Right atrium auricular region (tissue), 2 donors: Measurements from ENCODE around the gene ZNF221. TPM values are rescaled to one million over a fixed set of nuclear protein-coding genes. Genes with fewer than 3 reads are reported as not detected.
A peak's percentile ranks its signal among the peaks of the same experiment; 100 is the strongest.

Experiments
- DNase-seq: peaks from one replicate; pipeline ENCODE4 v3.0.0-alpha.2; 2019; ENCODE audit warnings: low spot score
- H3K27ac ChIP-seq, 2 donors: fragments of 200-600 bp; sonication (generic); 1 replicate in 1 of 2; 2 replicates in 1 of 2; pipeline ENCODE4 v1.5.1; 2016 to 2019
- H3K27me3 ChIP-seq, 2 donors: fragments of 200-600 bp; sonication (generic); one replicate each; pipeline versions ENCODE4 v1.5.1 to v1.6.0; 2017 to 2019
- H3K36me3 ChIP-seq: fragments of 200-600 bp; sonication (generic); one replicate; pipeline ENCODE4 v1.5.1; 2016
- H3K4me1 ChIP-seq, 2 donors: fragments of 200-600 bp; sonication (generic); one replicate each; pipeline versions ENCODE4 v1.5.1 to v1.6.0; 2017 to 2019
- H3K4me3 ChIP-seq, 2 donors: fragments of 200-600 bp; sonication (generic); 1 replicate in 1 of 2; 2 replicates in 1 of 2; pipeline ENCODE4 v1.5.1; 2017 to 2019; ENCODE audit warnings: mild to moderate bottlenecking in 1 of 2, moderate library complexity in 1 of 2
- H3K9me3 ChIP-seq, 2 donors: fragments of 200-600 bp; sonication (generic); one replicate each; pipeline ENCODE4 v1.5.1; 2019
- CTCF ChIP-seq, 2 donors: fragments of 200-600 bp; sonication (generic); IDR thresholded peaks; one replicate each; pipeline ENCODE4 v1.5.1; 2019; ENCODE audit warnings: antibody characterized with exemption in 2 of 2
- total RNA-seq, 2 donors: library from RNA; depleted of rRNA; stranded (reverse); fragments of >200 nt; gene quantifications; one replicate each; pipeline ENCODE4 v1.1.0, GENCODE V29; 2016

ZNF221 gene
- 1 to 10 TPM; 3.0 to 4.1 TPM for total RNA-seq

DNA sequence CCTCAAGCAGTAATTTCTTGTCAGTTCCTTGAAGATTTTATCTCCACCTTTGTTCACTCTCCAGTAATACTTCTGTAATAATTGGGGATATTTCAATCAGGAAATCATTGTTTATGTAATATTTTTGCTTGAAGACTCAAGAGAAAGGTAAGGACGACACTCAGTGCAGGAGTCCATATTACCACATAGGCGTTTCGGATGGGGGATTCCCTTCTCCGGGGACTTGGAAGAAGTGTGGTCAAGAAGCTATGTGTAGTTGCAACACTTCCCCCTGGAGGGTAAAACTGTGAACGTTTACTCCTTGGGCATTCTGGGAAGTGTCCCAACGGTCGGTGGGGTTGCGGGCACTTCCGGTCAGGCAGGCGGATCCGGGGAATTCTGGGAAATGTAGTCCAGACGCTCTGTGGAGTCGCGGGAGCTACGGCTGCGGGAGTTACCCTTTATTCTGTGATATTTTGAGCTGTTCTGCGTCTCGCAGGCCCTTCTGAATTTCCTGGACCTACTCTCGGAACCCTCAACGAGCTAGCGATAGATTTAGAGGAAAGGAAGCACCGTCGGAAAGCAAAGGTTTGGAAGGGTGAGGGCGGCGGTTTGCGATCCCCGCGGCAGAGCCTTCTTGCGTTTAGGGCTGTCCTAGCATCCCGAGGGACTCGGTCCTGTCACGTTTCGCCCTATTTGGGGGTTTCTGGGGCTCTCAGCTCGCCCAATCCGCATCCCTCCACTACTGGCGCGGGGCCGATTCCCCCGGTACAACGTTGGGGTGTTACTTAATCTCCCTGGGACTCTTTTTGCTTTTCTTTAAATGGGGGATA, at the start of gene ZNF221:
Gene ZNF221 (plus strand): TSS at position 395 of the 812 bp plus-strand sequence. CDS start 11,499 bp downstream, outside the sequence.
- H3K4me1 ChIP-seq, result no peaks in the 10 kb centered on the region
- DNase-seq, result peak; percentile 90
- H3K27ac ChIP-seq, result peak within 1 kb of the TSS; percentile 69 to 83
- peaks cover 0 to 21% of the 10 kb centered on the region in 2 donors for H3K9me3 ChIP-seq
- peak in 1 of 2 donors; percentile 58 for TF ChIP-seq CTCF (IDR thresholded peaks at IDR 0.05)
- no peaks in the 10 kb centered on the region for H3K36me3 ChIP-seq
- peak within 1 kb of the TSS; percentile 54 to 79 for H3K4me3 ChIP-seq
- no peaks in the 10 kb centered on the region for H3K27me3 ChIP-seq

DNA sequence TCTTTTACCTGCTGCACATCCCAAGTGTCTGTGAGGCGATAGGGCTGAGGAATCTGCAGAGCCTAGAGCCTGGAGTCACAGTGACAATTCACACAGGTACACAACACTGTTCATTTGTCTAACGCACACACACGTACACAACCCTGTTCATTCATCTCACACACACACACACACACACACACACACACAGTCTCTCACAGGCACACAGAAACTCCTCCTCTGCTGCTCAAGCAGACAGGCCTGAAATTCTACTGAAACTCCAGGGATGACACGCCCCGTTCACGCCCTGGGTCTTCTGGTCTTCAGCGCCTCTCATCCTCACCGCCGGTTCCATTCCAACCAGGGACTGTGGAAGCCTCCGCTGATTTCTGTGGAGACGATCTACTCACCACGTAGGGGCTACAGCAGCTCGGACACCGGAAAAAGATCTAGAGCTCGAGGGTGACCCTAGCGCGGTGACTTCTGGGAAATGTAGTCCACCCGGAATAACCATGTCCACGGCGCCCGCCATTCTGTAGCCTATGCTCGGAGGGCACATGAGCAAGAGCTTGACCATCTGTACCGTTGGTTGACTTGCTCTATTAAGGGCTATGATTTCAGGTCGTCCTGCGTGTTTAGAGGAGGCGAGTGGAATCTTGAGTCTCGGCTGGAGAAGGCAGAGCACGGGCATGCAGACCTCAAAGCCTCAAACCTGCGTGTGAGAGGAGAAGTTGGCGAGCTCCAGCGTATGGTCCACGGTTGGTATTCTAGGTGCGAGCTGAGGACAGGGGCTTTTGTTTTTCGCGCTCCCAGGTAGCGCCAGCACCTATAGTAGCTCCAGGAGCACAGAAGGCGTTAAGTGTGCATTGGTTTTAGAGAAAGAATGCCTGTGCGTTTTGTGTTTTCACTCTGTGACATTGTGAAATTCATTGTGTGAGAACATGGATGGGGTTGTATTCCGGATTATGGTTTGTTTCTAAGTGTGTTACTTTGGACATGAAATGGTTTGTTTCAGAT, 49.3 kb upstream of the ZNF221 start:
- peaks cover 0 to 13% of the 10 kb centered on the region in 2 donors for H3K4me1 ChIP-seq
- H3K9me3 ChIP-seq, result peaks cover 0 to 19% of the 10 kb centered on the region in 2 donors
- DNase-seq, result peak; percentile 69
- H3K27ac ChIP-seq, result peak overlapping the region; percentile 68
- no peaks in the 10 kb centered on the region for H3K27me3 ChIP-seq
- H3K4me3 ChIP-seq, result peak overlapping the region; percentile 61
- TF ChIP-seq CTCF (IDR thresholded peaks at IDR 0.05), result no peak
- H3K36me3 ChIP-seq, result no peaks in the 10 kb centered on the region

GRCh38 chr19:43902399-43902798, 48.6 kb upstream of the ZNF221 start:
- Histone ChIP-seq H3K9me3 (peaks cover 0 to 26% of the 10 kb centered on the region in 2 donors), H3K27ac (no peak overlapping the region), H3K36me3 (no peaks in the 10 kb centered on the region), H3K27me3 (no peaks in the 10 kb centered on the region), H3K4me3 (peak overlapping the region; percentile 61), H3K4me1 (peaks cover 0 to 13% of the 10 kb centered on the region in 2 donors)
- no peak for DNase-seq
- TF ChIP-seq CTCF (IDR thresholded peaks at IDR 0.05), result no peak

- Histone ChIP-seq H3K4me1 (peaks cover 0 to 12% of the 10 kb centered on the region in 2 donors), H3K9me3 (peaks cover 4 to 61% of the 10 kb centered on the region in 2 donors), H3K4me3 (no peak overlapping the region), H3K36me3 (no peaks in the 10 kb centered on the region), H3K27me3 (no peaks in the 10 kb centered on the region), H3K27ac (no peak overlapping the region)
- DNase-seq, result no peak
- no peak for TF ChIP-seq CTCF (IDR thresholded peaks at IDR 0.05)
Observed at GRCh38 chr19:43905897-43906296, 45.1 kb upstream of the ZNF221 start.

- H3K9me3 ChIP-seq, result peaks cover 8 to 70% of the 10 kb centered on the region in 2 donors
- no peaks in the 10 kb centered on the region for H3K36me3 ChIP-seq
- no peak overlapping the region for H3K27ac ChIP-seq
- peaks cover 0 to 8% of the 10 kb centered on the region in 2 donors for H3K4me1 ChIP-seq
- no peak overlapping the region for H3K4me3 ChIP-seq
- no peak for TF ChIP-seq CTCF (IDR thresholded peaks at IDR 0.05)
- H3K27me3 ChIP-seq, result no peaks in the 10 kb centered on the region
- DNase-seq, result no peak
Observed at GRCh38 chr19:43906774-43907173, 44.3 kb upstream of the ZNF221 start.
